NCI-H128 (cell line): ENCODE results near the gene UGT2B7.
"Not testable (repeated sequence)": the region's sequence is repeated elsewhere in the genome, so short reads cannot be mapped to it uniquely, and the experiment has no call there.

Source experiments
- DNase-seq: peaks from one replicate; lab custom pipeline; 2025; ENCODE audit not compliant: unreplicated experiment; lab: John Stamatoyannopoulos, UW

Gene UGT2B7

GRCh38 chr4:69096111-69096656 lies at the start of gene UGT2B7:
Gene UGT2B7, plus strand, starts transcription at chr4:69096474. Its CDS starts 47 bp downstream, at chr4:69096521.
- no peak for DNase-seq

- DNase-seq, result no peak
Observed at GRCh38 chr4:69049860-69050259, 46.4 kb upstream of the UGT2B7 start.

- not testable (repeated sequence) for DNase-seq
Observed at GRCh38 chr4:69050853-69051575, 45.3 kb upstream of the UGT2B7 start.

- no peak for DNase-seq
Observed at GRCh38 chr4:69051576-69051943, 44.7 kb upstream of the UGT2B7 start.

- DNase-seq, result not testable (repeated sequence)
Observed at GRCh38 chr4:69053309-69053885, 42.9 kb upstream of the UGT2B7 start.

GRCh38 chr4:69054033-69054432 lies 42.2 kb upstream of the UGT2B7 start:
- DNase-seq, result not testable (repeated sequence)

GRCh38 chr4:69054578-69055200 lies 41.6 kb upstream of the UGT2B7 start:
- no peak for DNase-seq

GRCh38 chr4:69056150-69056549 lies 40.1 kb upstream of the UGT2B7 start:
- no peak for DNase-seq

GRCh38 chr4:69056921-69057550 lies 39.2 kb upstream of the UGT2B7 start:
- no peak for DNase-seq

GRCh38 chr4:69057620-69058409 lies 38.5 kb upstream of the UGT2B7 start:
- DNase-seq, result no peak

- DNase-seq, result no peak
Observed at GRCh38 chr4:69058410-69059059, 37.7 kb upstream of the UGT2B7 start.

- no peak for DNase-seq
Observed at GRCh38 chr4:69060651-69061308, 35.5 kb upstream of the UGT2B7 start.

- DNase-seq, result no peak
Observed at GRCh38 chr4:69064391-69064790, 31.9 kb upstream of the UGT2B7 start.

- DNase-seq, result no peak
Observed at GRCh38 chr4:69066945-69067344, 29.3 kb upstream of the UGT2B7 start.

- DNase-seq, result no peak
Observed at GRCh38 chr4:69069085-69069484, 27.2 kb upstream of the UGT2B7 start.

GRCh38 chr4:69070590-69070989 lies 25.7 kb upstream of the UGT2B7 start:
- no peak for DNase-seq

GRCh38 chr4:69071286-69071685 lies 25.0 kb upstream of the UGT2B7 start:
- no peak for DNase-seq

- no peak for DNase-seq
Observed at GRCh38 chr4:69073375-69073774, 22.9 kb upstream of the UGT2B7 start.

GRCh38 chr4:69075061-69075792 lies 21.0 kb upstream of the UGT2B7 start:
- DNase-seq, result no peak
